Mesendoderm (in vitro differentiated cells): Measurements from ENCODE around the gene FBXO2.
A peak's percentile ranks its signal among the peaks of the same experiment; 100 is the strongest.

ENCODE experiments used
- DNase-seq: peaks from one replicate; pipeline ENCODE4 v3.0.0; 2013
- H2AK5ac ChIP-seq: 2 replicates; pipeline ENCODE4 v1.6.1; 2013; ENCODE audit warnings: low read length, inconsistent platforms
- H2BK120ac ChIP-seq: 2 replicates; pipeline ENCODE4 v1.6.1; 2013; ENCODE audit warnings: low read depth, mild to moderate bottlenecking, low read length, moderate library complexity, mixed read lengths
- H2BK15ac ChIP-seq: replicated peaks from 2 replicates; pipeline ENCODE4 v1.6.1; 2013; ENCODE audit warnings: low read depth, mild to moderate bottlenecking, moderate library complexity
- H2BK5ac ChIP-seq: 2 replicates; pipeline ENCODE4 v1.6.1; 2013; ENCODE audit warnings: low read length, inconsistent platforms
- H3K18ac ChIP-seq: 2 replicates; pipeline ENCODE4 v1.6.1; 2013; ENCODE audit warnings: mild to moderate bottlenecking, low read length, mixed read lengths
- H3K23ac ChIP-seq: one replicate; pipeline ENCODE4 v1.6.1; 2013; ENCODE audit warnings: low read length
- H3K27ac ChIP-seq: 2 replicates; pipeline ENCODE4 v1.5.1; 2013; ENCODE audit warnings: low read depth, mild to moderate bottlenecking, inconsistent platforms, low read length, moderate library complexity
- H3K27me3 ChIP-seq: 2 replicates; pipeline ENCODE4 v1.6.1; 2013; ENCODE audit warnings: low read length, control low read depth, mild to moderate bottlenecking, inconsistent platforms; ENCODE audit not compliant: insufficient read depth, poor library complexity
- H3K36me3 ChIP-seq: 2 replicates; pipeline ENCODE4 v1.6.1; 2013; ENCODE audit warnings: low read length, inconsistent platforms; ENCODE audit not compliant: control insufficient read depth, insufficient read depth
- H3K4ac ChIP-seq: one replicate; pipeline ENCODE4 v1.6.1; 2013; ENCODE audit warnings: low read depth, mild to moderate bottlenecking, low read length, moderate library complexity
- H3K4me1 ChIP-seq: 2 replicates; pipeline ENCODE4 v1.6.1; 2013; ENCODE audit warnings: low read depth, low read length, inconsistent platforms; ENCODE audit not compliant: control insufficient read depth
- H3K4me2 ChIP-seq: 2 replicates; pipeline ENCODE4 v1.6.1; 2013; ENCODE audit warnings: low read length
- H3K4me3 ChIP-seq: 2 replicates; pipeline ENCODE4 v1.5.1; 2013; ENCODE audit warnings: mild to moderate bottlenecking, low read length
- H3K56ac ChIP-seq: one replicate; pipeline ENCODE4 v1.6.1; 2013; ENCODE audit warnings: low read length
- H3K79me1 ChIP-seq: 2 replicates; pipeline ENCODE4 v1.6.1; 2013; ENCODE audit warnings: low read length, inconsistent platforms
- H3K79me2 ChIP-seq: 2 replicates; pipeline ENCODE4 v1.6.1; 2013; ENCODE audit warnings: mild to moderate bottlenecking, low read length; ENCODE audit not compliant: control insufficient read depth, insufficient read depth
- H3K9ac ChIP-seq: 2 replicates; pipeline ENCODE4 v1.6.1; 2013; ENCODE audit warnings: low read length, inconsistent platforms
- H4K5ac ChIP-seq: one replicate; pipeline ENCODE4 v1.6.1; 2013; ENCODE audit warnings: low read length
- H4K8ac ChIP-seq: one replicate; pipeline ENCODE4 v1.6.1; 2013; ENCODE audit warnings: low read depth, mild to moderate bottlenecking, control low read depth, low read length, moderate library complexity
- WGBS: extraction: QIAGEN DNeasy Blood & Tissue Kit; methylation state at CpG from one replicate; pipeline ENCODE4 v1.1.7; 2013; ENCODE audit warnings: low lambda C conversion rate, missing lambda C conversion rate; ENCODE audit not compliant: insufficient coverage; ENCODE audit errors: extremely low coverage; 5-methylcytosine and 5-hydroxymethylcytosine counted together

Gene FBXO2

GRCh38 chr1:11684070-11684469 is 29.8 kb upstream of the FBXO2 start:
- no CpG with 5 or more reads among the region's 7 CpGs for WGBS
- peak overlapping the region; percentile 13 for H4K5ac ChIP-seq
- no peak overlapping the region for H3K27ac ChIP-seq
- H3K23ac ChIP-seq, result no peak overlapping the region
- no peak overlapping the region for H2BK120ac ChIP-seq
- H3K27me3 ChIP-seq, result no peaks in the 10 kb centered on the region
- no peak overlapping the region for H3K9ac ChIP-seq
- H3K4me3 ChIP-seq, result no peak overlapping the region
- H3K79me2 ChIP-seq, result peaks cover 20% of the 10 kb centered on the region
- peaks cover 9% of the 10 kb centered on the region for H3K4me1 ChIP-seq
- no peak overlapping the region for H2BK5ac ChIP-seq
- DNase-seq, result no peak
- H3K4me2 ChIP-seq, result no peak overlapping the region
- H4K8ac ChIP-seq, result no peak overlapping the region
- no peak overlapping the region for H3K18ac ChIP-seq
- no peak overlapping the region for H3K56ac ChIP-seq
- H3K36me3 ChIP-seq, result no peaks in the 10 kb centered on the region
- no peak overlapping the region for H2BK15ac ChIP-seq
- peaks cover 1% of the 10 kb centered on the region for H3K79me1 ChIP-seq
- H3K4ac ChIP-seq, result no peak overlapping the region
- no peak overlapping the region for H2AK5ac ChIP-seq

GRCh38 chr1:11682799-11683198 is 28.6 kb upstream of the FBXO2 start:
- H3K4me3 ChIP-seq, result no peak overlapping the region

DNA sequence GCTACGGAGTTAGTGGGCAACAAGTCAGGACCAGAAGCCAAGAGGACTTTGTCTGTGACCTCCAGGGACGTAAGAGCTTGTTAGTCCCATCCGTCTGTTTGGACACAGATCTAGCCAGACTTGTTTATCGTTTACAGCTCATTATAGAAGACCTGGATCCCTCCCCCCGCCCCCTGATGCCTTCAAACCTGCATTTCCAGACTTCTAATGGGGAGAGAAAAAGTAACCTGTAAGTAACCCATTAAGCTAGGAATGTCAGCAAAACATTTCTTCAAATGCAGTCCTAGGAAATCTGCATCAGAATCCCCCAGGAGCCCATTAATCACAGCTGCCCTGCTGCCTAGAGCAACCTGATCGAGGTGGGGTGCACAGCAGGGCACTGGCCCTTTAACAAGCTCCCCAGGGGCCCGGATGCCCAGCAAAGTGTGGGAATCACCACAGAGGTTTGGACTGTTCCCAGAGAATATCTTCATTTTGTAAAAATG is 28.1 kb upstream of the FBXO2 start:
- WGBS, result no CpG with 5 or more reads among the region's 7 CpGs
- Histone ChIP-seq H3K18ac (no peak overlapping the region), H3K79me2 (peaks cover 9% of the 10 kb centered on the region), H3K79me1 (peaks cover 1% of the 10 kb centered on the region), H3K27me3 (no peaks in the 10 kb centered on the region), H3K27ac (peak overlapping the region; percentile 88), H3K9ac (peak overlapping the region; percentile 24), H3K36me3 (no peaks in the 10 kb centered on the region), H3K4me3 (no peak overlapping the region), H3K4me2 (peak overlapping the region; percentile 32), H4K5ac (no peak overlapping the region), H3K4me1 (peaks cover 9% of the 10 kb centered on the region), H2AK5ac (no peak overlapping the region), H3K56ac (peak overlapping the region; percentile 81), H3K4ac (no peak overlapping the region), H2BK5ac (no peak overlapping the region), H2BK120ac (no peak overlapping the region), H3K23ac (no peak overlapping the region), H2BK15ac (no peak overlapping the region), H4K8ac (no peak overlapping the region)
- DNase-seq, result peak; percentile 66

More at GRCh38 chr1:11682799-11683198, 28.6 kb upstream of the FBXO2 start:
- Histone ChIP-seq H3K56ac (peak overlapping the region; percentile 3), H4K5ac (no peak overlapping the region), H3K4me2 (no peak overlapping the region), H2BK5ac (no peak overlapping the region), H2BK15ac (no peak overlapping the region), H3K36me3 (no peaks in the 10 kb centered on the region), H3K4ac (peak overlapping the region; percentile 48), H3K4me1 (peaks cover 9% of the 10 kb centered on the region), H2AK5ac (no peak overlapping the region), H3K79me2 (peaks cover 11% of the 10 kb centered on the region), H3K23ac (no peak overlapping the region), H3K27ac (peak overlapping the region; percentile 47), H3K27me3 (no peaks in the 10 kb centered on the region), H3K18ac (peak overlapping the region; percentile 52), H4K8ac (no peak overlapping the region), H3K79me1 (peaks cover 1% of the 10 kb centered on the region), H3K9ac (no peak overlapping the region), H2BK120ac (no peak overlapping the region)
- DNase-seq, result no peak
- WGBS, result no CpG with 5 or more reads among the region's 1 CpG

- DNase-seq, result peak; percentile 89
- Histone ChIP-seq H3K79me1 (peaks cover 1% of the 10 kb centered on the region), H2AK5ac (no peak within 1 kb of the TSS), H3K4me3 (peak within 1 kb of the TSS; percentile 87), H3K27me3 (no peaks in the 10 kb centered on the region), H3K79me2 (peaks cover 8% of the 10 kb centered on the region), H2BK5ac (peak within 1 kb of the TSS; percentile 61), H3K56ac (peak within 1 kb of the TSS; percentile 98), H3K4me2 (peak within 1 kb of the TSS; percentile 97), H3K18ac (peak within 1 kb of the TSS; percentile 61), H4K5ac (no peak within 1 kb of the TSS), H3K23ac (peak within 1 kb of the TSS; percentile 100), H3K4me1 (peaks cover 9% of the 10 kb centered on the region), H2BK15ac (no peak within 1 kb of the TSS), H3K4ac (no peak within 1 kb of the TSS), H2BK120ac (no peak within 1 kb of the TSS), H3K9ac (peak within 1 kb of the TSS; percentile 96), H3K36me3 (peaks cover 1% of the 10 kb centered on the region), H3K27ac (peak within 1 kb of the TSS; percentile 88), H4K8ac (no peak within 1 kb of the TSS)
- no CpG with 5 or more reads among the region's 71 CpGs for WGBS
These were observed 27.0 kb upstream of the FBXO2 start, which contains the start of gene MAD2L2 for GRCh38 chr1:11681071-11681771. Gene MAD2L2 (minus strand): TSS chr1:11681148. CDS start chr1:11680601, 547 bp downstream.

DNA sequence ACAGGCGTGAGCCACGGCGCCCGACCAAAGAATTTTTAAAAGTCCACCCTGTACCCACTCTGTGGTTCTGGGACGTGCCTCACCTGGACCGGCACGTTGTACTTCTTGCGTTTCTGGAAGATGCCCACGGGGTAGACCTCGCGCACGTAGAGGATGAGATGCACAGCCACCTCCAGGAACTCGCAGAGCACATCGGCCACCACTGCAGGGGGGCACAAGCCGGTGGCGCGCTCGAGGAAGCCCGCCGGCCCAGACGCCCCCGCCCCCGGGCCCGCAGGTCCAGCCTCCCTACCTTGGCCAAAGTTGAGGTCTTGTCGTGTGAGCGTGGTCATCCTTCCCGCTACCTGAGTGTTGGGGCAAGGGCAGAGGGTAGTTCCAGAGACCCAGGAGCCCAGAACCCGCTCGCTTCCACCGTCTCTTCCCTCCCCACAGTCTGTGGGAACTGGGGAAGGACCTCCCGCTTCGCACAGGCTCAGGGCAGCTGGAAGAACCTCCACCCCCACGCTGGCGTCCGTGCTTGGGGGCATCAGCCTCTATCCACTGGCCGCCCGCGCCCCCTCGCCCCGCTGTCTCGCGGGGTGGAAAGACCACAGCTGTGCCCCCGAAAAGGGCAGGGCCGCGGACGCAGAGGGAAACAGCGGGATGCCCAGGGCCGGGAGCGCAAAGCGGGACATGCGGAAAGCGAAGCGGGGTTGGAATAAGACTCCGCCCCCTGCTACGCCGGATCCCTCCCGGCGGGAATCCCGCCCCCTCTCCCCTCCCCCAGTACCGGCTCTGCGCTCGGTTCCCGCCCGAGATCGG is 26.2 kb upstream of the FBXO2 start:
- H3K27ac ChIP-seq, result peak overlapping the region; percentile 87
- H2AK5ac ChIP-seq, result no peak overlapping the region
- H3K23ac ChIP-seq, result peak overlapping the region; percentile 100
- no peak overlapping the region for H4K5ac ChIP-seq
- no peak overlapping the region for H2BK120ac ChIP-seq
- no peak overlapping the region for H3K4ac ChIP-seq
- H3K79me1 ChIP-seq, result peaks cover 1% of the 10 kb centered on the region
- no peak overlapping the region for H4K8ac ChIP-seq
- H2BK5ac ChIP-seq, result peak overlapping the region; percentile 61
- H3K27me3 ChIP-seq, result no peaks in the 10 kb centered on the region
- H2BK15ac ChIP-seq, result no peak overlapping the region
- peak overlapping the region; percentile 13 for H3K18ac ChIP-seq
- H3K4me3 ChIP-seq, result peak overlapping the region; percentile 87
- peaks cover 4% of the 10 kb centered on the region for H3K79me2 ChIP-seq
- H3K4me1 ChIP-seq, result peaks cover 9% of the 10 kb centered on the region
- DNase-seq, result peak; percentile 55
- H3K36me3 ChIP-seq, result peaks cover 4% of the 10 kb centered on the region
- H3K4me2 ChIP-seq, result peak overlapping the region; percentile 76
- H3K56ac ChIP-seq, result peak overlapping the region; percentile 98
- no CpG with 5 or more reads among the region's 65 CpGs for WGBS
- peak overlapping the region; percentile 96 for H3K9ac ChIP-seq
